ENCODE measurements around the gene ROPN1.
"Not testable (repeated sequence)": the region's sequence is repeated elsewhere in the genome, so short reads cannot be mapped to it uniquely, and the experiment has no call there.

ROPN1 gene

DNA sequence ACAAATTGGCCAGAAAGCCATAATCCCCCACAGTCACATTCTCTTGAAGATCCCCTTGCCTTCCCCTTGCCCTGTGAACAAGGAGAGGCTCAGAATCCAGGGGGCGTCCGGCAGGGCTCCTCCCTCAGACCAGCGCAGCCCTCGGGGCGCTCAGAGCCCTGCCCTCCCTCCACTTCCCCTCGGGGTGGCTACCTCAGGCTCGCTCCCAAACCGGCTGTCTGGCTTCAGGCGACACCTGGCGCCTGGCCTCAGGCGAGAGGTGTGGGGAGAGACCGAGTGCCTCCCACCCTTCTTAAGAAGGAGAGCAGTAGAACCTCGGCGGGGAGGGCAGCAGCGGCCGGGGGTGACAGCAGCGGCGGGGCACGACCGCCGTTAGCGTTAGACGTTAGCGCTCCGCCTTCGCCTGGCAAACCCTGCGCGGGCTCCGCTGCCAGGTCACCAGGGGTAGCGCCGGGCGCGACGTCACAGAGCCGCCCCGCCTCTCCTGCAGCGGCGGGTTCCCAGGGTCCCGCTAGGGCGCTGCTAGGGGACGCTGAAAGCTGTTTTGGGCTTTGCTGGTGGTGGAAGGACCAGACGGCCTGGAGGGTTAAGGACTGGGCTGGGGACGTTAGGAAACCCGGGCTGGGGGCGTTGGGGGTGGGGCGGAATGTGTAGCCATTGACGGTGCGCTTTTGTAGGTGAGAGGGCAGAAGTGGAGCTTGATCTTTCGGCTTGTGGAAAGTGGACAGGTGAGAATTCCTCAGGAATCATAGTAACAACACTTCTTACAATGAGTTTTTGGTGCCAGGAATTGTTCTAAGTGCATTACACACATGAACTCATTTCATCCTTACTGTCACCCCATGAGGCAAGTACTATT, at the start of gene ROPN1:
TSS of gene ROPN1 (minus strand) at position 395 of the 859 bp plus-strand sequence. CDS start 11,643 bp downstream, outside the sequence.
- DNase-seq (ENCODE audit: low read depth in 2 of 2), result not testable (repeated sequence)

DNA sequence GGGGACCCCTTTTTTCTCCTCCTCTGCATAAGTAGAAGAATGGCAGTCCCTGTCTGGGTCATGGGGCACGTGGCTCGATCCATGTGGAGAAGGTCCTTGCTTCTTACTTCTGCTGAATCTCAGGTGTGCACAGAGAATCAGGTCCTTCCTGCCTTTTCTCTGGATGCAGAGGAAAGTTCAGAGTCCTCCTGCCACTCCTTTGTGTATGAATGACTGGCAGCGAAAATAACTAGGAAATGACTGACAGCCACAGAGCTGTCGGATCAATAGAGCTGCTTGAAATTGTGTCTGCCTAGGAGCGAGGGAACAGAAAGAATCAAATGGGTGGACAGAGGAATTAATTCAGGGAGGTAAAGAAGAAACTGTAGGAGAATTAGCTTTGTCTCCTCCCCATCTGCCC, 49.6 kb upstream of the ROPN1 start:
- no peak for DNase-seq (ENCODE audit: low read depth in 2 of 2)

DNA sequence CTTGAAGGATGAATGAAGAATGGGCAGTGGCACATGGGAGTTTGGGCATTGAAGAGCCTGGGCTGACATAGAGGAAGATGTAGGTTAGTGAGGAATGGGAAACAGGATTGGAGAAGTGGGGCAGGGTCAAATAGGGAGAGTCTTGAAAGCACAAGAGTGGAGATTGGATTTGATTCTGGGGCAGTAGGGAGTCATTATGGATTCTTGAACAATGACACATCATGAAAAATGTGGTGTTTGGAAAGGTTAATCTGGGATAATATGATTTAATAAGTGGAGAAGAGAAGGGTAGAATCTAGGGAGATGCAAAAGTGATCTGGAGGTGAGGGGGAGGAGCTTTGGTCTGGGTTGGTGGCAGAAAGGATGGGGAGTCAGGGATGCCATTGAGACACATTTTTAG, 45.4 kb upstream of the ROPN1 start:
- no peak for DNase-seq (ENCODE audit: low read depth in 2 of 2)

DNA sequence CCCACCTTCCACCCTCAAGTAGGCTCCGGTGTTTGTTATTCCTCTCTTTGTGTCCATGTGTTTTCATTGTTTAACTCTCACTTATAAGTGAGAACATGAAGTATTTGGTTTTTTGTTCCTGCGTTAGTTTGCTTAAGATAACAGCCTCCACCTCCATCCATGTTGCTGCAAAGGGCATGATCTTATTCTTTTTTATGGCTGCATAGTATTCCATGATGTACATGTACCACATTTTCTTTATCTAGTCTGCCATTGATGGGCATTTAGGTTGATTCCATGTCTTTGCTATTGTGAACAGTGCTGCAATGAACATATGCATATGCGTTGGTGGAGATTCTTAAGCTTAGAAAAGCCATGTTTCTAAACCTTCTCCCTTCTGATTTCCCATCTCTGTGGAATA, 44.3 kb upstream of the ROPN1 start:
- DNase-seq (ENCODE audit: low read depth in 2 of 2), result not testable (repeated sequence)

DNA sequence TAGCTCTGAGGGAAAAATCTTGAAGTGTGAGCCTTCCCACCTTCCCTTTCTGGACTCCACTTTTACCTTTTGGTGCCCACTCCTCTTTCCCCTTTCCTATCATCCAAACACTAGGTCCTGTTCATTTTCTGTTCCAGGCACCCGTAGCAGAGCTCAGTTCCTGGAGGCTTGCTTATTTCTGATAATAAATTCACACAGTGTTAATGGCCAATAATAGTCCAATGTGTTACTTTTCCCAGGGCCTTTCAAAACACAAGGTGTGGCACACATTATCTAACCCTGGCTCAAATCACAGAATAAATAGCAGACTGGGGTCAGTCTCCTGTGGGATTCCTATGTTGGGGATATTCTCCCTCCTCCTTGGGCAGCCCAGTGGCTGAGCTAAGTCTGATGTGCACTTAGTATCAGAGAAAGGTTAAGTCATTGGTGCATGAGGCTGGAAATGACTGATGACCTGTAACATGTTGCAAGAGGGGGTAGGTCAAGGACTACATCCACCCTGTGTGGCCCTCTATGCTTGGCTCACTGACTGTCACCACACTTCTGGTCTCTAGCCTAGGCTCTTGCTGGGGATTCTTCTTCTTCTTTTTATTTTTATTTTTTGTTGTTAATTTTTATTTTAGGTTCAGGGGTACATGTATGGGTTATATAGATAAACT, 43.7 kb upstream of the ROPN1 start:
- DNase-seq (ENCODE audit: low read depth in 2 of 2), result no peak

DNA sequence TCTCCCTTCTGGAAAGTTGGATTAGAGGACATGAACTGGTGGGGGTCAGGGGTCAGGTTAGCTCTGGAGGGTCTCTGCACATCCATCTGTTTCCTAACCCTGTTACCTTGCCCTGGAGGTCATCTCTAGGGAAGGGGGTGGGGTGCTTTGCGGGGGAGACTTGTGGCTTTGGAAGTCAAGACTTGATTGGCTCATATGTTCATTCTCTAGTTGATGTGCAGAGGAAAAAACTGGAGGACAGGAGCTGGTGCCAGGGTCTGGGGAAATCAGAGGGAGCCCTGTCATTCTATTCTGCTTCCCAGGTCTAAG, 42.9 kb upstream of the ROPN1 start:
- no peak for DNase-seq (ENCODE audit: low read depth in 2 of 2)

DNA sequence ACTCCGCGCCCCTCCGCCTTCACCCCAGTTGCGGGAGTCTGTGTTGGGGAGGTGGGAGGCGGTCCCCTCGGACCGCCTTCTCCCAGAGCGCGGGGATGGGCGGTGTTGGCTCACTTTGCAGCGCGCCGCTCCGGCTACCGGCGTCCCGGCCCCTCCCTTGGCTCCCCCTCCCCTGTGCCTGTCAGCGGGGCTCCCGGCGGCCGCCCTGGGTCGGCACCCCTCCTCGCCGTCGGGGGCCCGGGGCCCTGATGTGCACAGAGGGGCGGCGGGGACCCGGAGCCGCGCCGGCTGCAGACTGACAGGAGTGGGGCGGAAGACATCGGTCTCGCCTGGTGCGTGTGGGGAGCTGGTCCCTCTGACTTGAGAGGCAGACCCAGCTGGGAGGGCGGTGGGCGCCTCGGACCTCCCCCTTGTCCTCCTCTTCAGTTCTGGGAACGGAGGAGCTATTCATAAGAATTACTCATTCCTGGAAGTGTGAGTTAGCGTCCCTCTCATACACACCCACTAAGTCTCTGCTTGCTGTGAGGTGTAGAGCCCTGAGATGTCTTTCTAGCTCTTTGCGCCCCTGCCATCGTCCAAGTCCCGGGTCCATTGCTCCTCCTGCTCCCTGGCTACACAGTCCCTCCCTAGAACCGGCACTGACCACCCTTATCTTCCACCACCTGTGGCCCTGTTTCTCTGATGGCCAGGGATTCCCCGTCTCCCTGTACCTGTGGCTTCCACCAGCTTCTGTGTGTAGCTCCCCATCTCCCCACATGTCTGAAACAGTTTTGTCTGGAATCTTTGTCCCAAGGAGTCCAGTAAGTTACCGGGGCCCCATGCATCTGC, 42.3 kb upstream of the ROPN1 start:
- peak in 1 of 2 donors; percentile 3 for DNase-seq (ENCODE audit: low read depth in 2 of 2)

DNA sequence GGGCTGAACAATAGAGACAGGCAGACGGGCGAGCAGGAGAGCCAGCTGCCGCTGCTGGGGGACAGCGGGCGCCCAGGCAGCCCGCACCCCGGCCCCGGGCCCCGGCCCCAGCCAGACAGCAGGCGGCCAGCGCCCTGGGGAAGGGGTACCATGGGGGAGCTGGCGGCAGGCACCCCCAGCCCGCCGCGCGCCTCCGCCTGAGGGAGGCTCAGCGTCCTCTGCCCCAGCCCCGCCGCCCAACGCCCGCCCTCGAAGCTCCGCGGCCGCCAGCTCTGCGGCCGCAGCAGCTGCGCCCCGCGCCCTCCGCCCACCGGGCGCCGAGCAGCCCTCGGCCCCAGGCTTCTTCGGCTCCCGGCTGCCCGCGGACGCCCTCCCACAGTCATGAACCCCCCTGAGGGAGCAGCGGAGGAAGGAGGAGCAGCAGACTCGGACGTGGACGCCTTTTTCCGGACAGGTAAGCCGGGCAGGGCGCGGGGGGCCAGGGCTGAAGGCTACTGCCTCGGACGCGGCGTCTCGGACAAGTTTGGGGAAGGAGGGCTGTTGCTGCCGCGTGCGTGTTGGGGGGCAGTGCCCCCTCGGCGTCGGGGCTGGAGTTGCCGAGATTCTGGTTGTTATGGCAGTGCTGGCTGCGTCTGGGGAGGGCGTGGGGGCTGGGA, 41.6 kb upstream of the ROPN1 start, which contains the start of gene KALRN:
TSS of gene KALRN (plus strand) at position 10 of the 656 bp plus-strand sequence.
- DNase-seq (ENCODE audit: low read depth in 2 of 2), result peak in 1 of 2 donors; percentile 4

DNA sequence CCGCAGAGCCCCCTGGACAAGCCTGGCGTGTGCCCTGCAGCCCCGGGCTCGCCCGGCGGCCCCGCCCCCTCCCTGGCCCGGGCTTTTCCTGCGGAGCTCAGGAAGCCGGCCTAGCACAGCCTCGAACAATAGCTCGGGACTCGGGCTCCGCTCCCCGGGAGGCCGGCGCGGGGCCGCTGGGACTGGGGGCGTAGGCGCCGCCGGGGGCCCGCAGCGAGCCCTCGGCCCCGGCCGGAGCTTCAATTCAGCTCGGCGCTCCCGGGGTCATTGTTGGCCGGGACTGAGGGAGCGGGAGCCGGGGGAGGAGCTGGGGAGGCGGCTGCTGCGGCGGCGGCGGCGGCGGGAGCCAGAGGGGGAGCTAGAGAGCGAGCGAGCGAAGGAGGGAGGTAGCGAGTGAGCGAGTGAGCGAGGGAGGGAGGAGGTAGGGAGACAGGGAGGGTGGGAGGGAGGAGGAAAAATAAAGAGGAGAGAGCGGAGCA, 41.0 kb upstream of the ROPN1 start:
- DNase-seq (ENCODE audit: low read depth in 2 of 2), result peak; percentile 37 to 60

DNA sequence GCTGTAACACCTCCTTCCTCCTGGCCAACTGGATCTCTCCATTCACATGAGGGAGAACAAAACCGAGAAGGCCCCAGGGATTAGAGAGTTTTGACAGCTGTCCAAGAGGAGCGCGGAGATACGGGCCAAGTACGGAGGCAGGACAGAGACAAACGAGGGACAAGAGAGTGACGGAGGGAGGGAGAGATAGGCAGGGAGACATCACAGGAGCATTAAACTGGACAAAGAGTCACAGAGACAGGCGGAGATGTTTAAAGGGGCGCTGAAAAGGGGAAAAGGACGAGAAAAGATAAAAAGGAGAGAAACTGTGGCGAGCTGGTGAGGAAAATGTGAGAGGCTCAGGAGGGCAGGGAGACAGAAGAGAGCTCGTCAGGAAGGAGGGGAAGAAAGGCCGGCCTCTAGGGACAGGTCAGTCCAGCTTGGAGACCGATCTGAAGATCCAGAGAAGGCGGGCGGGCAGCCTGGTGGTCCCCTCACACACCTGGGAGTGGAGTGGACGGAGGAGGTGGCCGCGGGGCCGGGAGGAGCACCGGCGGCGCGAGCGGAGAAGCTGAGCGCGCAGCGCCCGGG, 40.5 kb upstream of the ROPN1 start:
- DNase-seq (ENCODE audit: low read depth in 2 of 2), result no peak

DNA sequence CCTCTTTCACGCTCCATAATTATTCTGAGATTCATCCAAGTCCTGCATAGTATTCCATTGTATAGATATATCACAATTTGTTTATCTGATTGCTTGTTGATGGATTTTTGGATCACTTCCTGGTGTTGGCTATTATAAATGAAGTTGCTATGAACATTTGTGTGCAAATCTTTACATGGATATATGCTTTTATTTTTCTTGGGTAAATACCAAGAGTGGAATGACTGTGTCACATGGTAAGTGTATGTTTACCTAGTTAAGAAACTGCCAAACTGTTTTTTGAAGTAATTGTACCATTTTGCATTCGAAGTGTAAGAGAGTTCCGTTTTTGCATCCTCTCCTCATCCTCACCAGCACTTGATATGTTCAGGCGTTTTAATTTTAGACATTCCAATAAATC, 34.6 kb upstream of the ROPN1 start:
- no peak for DNase-seq (ENCODE audit: low read depth in 2 of 2)

DNA sequence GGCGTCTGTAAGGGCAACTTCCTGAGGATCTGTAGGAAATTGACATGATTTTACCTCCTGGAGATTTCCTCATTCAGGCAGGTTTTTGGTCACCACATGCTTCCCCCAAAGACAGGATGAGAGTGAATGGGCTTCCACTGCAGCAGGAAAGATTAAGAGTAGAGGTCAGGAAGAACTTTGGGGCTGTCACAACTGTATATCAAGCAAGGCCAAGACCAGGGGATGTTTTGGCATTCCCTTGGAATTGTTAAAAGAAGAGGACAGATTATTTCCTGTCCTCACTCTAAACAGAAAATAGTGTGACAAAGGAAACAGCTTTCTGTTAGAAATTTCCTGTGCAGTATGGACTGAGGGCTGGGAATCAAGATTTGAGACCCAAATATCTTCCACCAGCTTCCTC, 31.6 kb upstream of the ROPN1 start:
- not testable (repeated sequence) for DNase-seq (ENCODE audit: low read depth in 2 of 2)

DNA sequence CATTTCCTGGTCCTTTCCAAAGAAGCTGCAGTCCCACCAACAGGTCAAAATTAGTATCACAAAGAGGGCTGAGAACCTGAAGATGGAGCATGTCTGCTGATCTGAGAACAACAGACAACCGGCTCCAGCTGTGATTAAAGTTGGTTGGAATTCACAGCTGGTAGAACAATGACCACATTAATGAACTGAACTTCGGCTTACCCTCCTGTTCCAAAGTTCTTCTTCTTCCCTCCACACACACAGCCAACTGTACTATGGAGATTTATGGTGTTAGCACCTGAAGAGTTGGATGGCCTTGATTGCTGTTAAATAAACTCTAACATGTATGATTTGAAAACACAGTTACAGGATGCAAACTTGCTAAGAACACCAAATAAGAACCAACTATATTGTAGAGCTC, 27.4 kb upstream of the ROPN1 start:
- DNase-seq (ENCODE audit: low read depth in 2 of 2), result no peak

DNA sequence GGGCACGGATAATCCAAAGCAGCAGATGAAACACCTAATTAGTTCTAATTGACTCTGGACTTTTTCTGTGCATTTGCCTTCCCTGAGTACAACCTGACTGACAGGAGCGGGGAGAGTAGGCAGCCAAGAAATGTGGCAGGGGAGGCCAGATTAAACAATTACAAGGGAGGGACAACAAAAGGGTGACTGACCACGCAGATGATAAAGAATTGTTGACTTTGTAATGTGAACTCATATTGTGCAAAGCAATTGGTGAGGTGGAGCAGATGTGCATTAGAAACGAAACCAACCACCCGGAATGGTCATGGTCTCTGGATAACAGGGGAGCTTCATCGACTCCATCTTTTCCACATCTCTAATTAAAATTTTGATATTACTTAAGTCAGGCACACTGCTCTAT, 25.6 kb upstream of the ROPN1 start:
- not testable (repeated sequence) for DNase-seq (ENCODE audit: low read depth in 2 of 2)

DNA sequence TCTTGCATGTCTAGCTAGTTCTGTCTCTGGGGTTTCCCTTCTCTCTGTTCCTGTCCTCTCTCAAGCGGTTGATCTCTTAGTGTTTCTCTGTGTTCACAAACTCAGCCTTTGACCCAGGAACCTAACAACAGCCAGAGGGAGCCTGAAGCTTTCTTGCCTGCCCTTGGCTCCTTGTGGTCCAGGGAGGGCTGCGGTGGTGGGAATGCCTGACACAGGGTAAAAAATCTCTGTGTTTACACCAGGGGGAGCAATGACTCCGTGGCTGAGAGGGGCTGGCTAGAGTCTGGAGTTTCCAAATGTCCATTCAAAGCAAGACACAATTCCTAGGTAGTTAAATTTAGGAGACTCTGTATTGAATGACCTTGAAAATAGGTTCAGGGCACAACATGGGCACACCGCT, 24.6 kb upstream of the ROPN1 start:
- DNase-seq (ENCODE audit: low read depth in 2 of 2), result not testable (repeated sequence)

DNA sequence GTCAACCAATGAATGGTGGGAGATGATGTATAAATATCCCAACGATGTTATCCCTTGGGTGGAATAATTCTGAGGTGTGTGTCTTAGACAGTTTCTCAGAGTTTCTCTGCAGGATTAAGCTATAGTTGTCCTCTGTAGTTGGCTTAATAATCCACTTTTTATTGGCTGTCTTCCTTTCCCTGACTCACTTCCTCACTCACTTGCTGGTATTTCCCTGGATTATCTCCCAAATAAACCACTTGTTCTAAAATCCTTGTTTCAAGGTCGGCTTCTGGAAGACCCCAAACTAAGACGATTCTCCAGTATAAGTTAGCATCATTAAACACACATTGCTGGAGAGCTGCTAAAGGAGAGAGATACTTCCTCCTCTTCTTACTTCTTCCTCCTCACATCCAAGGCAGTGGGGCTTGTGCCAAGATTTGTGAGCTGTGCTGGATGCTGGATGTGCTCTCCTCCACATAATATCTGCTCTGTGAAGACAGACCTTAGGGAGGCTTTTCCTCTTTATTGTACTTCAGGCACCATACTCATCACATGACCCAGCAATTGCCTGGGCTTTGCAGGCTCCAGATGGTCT, 22.5 kb upstream of the ROPN1 start:
- no peak for DNase-seq (ENCODE audit: low read depth in 2 of 2)

DNA sequence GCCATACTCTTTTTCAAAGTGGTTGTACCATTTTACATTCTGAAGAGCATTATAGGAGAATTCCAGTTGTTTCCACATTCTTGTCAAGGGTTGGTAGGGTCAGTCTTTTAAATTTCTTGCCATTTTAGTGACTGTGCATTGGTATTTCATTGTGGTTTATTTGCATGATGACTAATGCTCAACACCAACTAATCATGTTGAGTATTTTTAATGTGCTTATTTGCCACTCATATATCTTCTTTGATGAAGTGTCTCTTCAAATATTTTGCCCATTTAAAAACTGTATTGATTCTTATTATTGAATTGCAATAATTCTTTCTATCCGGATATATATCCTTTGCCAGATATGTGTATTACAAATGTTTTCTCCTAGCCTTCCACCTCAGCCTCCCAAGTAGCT, 16.4 kb upstream of the ROPN1 start:
- DNase-seq (ENCODE audit: low read depth in 2 of 2), result not testable (repeated sequence)

DNA sequence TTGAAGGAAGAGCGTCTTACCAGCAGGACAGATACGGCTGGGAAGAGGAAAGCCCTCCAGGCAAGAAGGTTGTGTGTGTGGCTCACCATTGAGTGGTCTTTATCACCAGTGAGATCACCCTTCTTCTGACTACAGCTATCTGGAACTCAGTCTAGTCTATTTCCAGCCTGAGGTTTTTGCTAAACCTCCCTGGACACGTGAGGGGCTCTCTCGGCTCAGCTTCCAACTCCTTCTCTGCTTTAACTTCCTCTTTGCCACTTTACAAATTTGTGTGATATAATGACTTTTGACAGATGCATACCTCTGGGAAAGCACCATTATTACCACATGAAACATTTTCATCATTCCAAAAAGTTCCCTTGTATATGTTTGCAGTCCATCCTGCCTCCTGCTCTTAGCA, 15.3 kb upstream of the ROPN1 start:
- DNase-seq (ENCODE audit: low read depth in 2 of 2), result no peak

DNA sequence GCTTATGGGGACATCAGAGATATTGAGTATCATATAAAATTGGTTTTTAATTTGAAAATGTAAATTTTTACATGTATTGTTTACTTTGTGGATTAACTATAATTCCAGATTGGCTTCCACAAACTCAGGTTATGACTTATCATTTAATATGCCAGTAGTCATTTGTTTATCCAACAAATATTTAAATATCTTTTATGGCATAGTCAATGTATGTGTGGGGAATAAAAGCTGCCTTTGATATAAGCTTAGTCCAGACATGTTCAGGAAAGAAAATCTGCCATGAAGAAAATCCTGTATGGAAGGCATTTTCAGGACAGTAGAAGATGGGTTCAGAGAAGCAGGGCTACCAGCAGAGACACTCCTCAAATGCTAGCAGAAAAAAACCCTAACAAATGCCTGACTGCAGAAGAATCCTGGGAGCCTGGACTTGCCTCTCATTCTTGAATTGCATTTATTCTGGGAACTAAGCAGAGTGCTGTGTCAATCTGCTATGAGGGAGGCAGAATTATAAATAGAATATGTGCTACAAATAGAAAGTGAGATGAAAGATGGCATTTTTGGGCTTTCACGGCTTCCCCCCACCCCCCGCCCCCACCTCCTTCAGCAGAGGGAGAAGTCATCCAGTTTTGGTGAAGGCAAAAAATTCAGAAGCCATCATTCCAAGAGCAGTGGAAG, 10.6 kb upstream of the ROPN1 start:
- not testable (repeated sequence) for DNase-seq (ENCODE audit: low read depth in 2 of 2)

DNA sequence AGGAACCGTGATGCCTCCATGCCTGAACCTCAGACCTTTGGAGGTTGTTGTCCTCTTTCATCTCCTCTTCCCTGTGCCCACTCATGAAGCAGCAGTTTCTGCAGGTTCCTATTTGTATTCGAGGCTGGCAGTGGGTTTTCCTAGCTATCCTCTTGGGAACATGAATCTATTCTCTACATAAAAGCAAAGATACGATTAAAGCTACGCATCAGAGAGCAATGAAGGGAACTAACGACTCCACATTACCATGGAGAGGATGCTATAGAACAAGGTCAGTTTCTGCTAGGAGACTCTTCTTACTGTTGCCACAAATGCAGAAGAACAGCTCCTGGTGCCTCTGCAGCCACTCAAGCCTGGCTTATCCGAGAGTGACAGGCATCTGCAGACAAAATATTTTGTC, 9.4 kb upstream of the ROPN1 start:
- not testable (repeated sequence) for DNase-seq (ENCODE audit: low read depth in 2 of 2)
